Breast epithelium (tissue), 3 donors: ENCODE data around the gene ATP8B4.

ENCODE experiments used
- POLR2A ChIP-seq: fragments of 450-650 bp; IDR thresholded peaks from one replicate; pipeline ENCODE4 v1.6.1; 2016; ENCODE audit warnings: antibody characterized with exemption, mild to moderate bottlenecking, moderate library complexity
- POLR2AphosphoS5 ChIP-seq, 3 donors: sonication (generic); formaldehyde crosslinking; IDR thresholded peaks; one replicate each; pipeline ENCODE4 v1.6.1; 2017; ENCODE audit warnings: antibody characterized with exemption in 3 of 3
- TF ChIP-seq, protein P1 (sequence below), 3 donors: fragments of 450-650 bp; IDR thresholded peaks; one replicate each; pipeline ENCODE4 v1.5.1; 2016 to 2017; ENCODE audit warnings: antibody characterized with exemption in 3 of 3, mild to moderate bottlenecking in 3 of 3, moderate library complexity in 3 of 3

DNA sequence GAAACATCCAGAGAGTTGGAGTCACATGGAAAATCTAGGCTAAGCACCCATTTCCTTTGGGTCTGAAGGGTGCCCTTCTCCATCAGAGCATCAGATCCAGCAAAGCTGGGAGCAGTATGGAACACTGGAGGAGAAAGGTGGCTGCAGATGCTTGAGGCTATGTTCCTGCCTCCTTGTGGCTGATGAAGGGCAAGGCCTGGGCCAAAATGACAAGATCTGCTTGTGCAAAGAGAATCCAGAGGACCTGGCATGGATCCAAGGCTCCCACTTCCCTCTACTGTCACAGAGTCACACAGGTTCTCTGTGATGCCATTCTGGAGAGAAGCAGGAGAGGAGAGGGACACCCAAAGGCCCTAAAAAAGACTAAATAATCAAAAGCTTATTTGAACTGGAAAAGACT is 9.2 kb upstream of the ATP8B4 start:
- TF ChIP-seq, protein P1, sequence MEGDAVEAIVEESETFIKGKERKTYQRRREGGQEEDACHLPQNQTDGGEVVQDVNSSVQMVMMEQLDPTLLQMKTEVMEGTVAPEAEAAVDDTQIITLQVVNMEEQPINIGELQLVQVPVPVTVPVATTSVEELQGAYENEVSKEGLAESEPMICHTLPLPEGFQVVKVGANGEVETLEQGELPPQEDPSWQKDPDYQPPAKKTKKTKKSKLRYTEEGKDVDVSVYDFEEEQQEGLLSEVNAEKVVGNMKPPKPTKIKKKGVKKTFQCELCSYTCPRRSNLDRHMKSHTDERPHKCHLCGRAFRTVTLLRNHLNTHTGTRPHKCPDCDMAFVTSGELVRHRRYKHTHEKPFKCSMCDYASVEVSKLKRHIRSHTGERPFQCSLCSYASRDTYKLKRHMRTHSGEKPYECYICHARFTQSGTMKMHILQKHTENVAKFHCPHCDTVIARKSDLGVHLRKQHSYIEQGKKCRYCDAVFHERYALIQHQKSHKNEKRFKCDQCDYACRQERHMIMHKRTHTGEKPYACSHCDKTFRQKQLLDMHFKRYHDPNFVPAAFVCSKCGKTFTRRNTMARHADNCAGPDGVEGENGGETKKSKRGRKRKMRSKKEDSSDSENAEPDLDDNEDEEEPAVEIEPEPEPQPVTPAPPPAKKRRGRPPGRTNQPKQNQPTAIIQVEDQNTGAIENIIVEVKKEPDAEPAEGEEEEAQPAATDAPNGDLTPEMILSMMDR (IDR thresholded peaks at IDR 0.05): no peak
- TF ChIP-seq POLR2AphosphoS5 (IDR thresholded peaks at IDR 0.05): no peak
- TF ChIP-seq POLR2A: no peak
